NB4 (cell line): ENCODE measurements around the gene THUMPD2.

Experiments used
- TF ChIP-seq, protein P1 (sequence below): IDR thresholded peaks from 2 replicates; pipeline ENCODE4 v1.6.1; 2011; ENCODE audit warnings: low read depth, low read length
- TF ChIP-seq, protein P2 (sequence below): IDR thresholded peaks from one replicate; pipeline ENCODE4 v1.5.1; 2012; ENCODE audit warnings: low read depth, low read length

DNA sequence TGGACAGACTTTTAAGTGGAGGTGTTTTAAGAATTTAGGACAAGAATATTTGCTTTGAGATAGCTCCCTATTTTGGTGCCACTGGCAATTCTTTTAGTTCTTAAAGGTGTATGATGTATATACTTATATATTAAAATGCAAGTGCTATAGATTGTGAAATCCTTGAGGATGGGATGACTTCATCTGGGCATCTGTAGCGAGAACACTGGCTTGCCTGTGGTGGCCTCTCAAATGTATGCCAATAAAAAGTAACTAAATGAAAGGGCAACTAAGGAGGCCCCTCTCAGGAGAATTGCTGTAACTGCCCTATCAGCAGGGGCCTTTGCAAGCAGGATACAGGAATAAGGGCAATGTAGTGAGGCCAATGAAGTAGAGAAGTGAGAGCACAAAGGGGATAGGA, 2.6 kb upstream of the THUMPD2 start:
- TF ChIP-seq, protein P1, sequence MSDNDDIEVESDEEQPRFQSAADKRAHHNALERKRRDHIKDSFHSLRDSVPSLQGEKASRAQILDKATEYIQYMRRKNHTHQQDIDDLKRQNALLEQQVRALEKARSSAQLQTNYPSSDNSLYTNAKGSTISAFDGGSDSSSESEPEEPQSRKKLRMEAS = no peak
- TF ChIP-seq, protein P2, sequence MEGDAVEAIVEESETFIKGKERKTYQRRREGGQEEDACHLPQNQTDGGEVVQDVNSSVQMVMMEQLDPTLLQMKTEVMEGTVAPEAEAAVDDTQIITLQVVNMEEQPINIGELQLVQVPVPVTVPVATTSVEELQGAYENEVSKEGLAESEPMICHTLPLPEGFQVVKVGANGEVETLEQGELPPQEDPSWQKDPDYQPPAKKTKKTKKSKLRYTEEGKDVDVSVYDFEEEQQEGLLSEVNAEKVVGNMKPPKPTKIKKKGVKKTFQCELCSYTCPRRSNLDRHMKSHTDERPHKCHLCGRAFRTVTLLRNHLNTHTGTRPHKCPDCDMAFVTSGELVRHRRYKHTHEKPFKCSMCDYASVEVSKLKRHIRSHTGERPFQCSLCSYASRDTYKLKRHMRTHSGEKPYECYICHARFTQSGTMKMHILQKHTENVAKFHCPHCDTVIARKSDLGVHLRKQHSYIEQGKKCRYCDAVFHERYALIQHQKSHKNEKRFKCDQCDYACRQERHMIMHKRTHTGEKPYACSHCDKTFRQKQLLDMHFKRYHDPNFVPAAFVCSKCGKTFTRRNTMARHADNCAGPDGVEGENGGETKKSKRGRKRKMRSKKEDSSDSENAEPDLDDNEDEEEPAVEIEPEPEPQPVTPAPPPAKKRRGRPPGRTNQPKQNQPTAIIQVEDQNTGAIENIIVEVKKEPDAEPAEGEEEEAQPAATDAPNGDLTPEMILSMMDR = no peak
